Stimulated activated naive B cell treated with anti-CD40 and anti-IgM and Interleukin-4, amounts not matched to agents 10 μg/mL and 1 μg/mL and 100 μg/mL, for 72 hours (primary cell): ENCODE data around the gene TSSC4.
"Not testable (repeated sequence)": the region's sequence is repeated elsewhere in the genome, so short reads cannot be mapped to it uniquely, and the experiment has no call there.

Experiments used
- ATAC-seq, 2 donors: fragments of 150-1000 bp; cut with Tn5 transposase; replicated peaks; 2 replicates each; pipeline ENCODE4 v1.10.0; 2021; ENCODE audit warnings: moderate library complexity in 1 of 2
- DNase-seq: peaks from one replicate; pipeline ENCODE4 v3.0.0; 2021
- H3K27ac Mint-ChIP-seq: one replicate; pipeline ENCODE4 v1.8.0; 2022; ENCODE audit warnings: mild to moderate bottlenecking, mixed read lengths
- H3K27me3 Mint-ChIP-seq, 2 donors: one replicate each; pipeline ENCODE4 v1.8.0; 2022; ENCODE audit warnings: mixed read lengths in 2 of 2
- H3K36me3 Mint-ChIP-seq, 2 donors: one replicate each; pipeline ENCODE4 v1.8.0; 2022; ENCODE audit warnings: mixed read lengths in 2 of 2, mild to moderate bottlenecking in 1 of 2
- H3K4me1 Mint-ChIP-seq, 2 donors: one replicate each; pipeline ENCODE4 v1.8.0; 2022; ENCODE audit warnings: mixed read lengths in 2 of 2, mild to moderate bottlenecking in 1 of 2
- H3K4me3 Mint-ChIP-seq, 2 donors: one replicate each; pipeline ENCODE4 v1.8.0; 2022; ENCODE audit warnings: mild to moderate bottlenecking in 2 of 2, mixed read lengths in 2 of 2, moderate library complexity in 1 of 2
- H3K9me3 Mint-ChIP-seq, 2 donors: one replicate each; pipeline ENCODE4 v1.8.0; 2022; ENCODE audit warnings: mixed read lengths in 2 of 2, mild to moderate bottlenecking in 1 of 2

TSSC4 gene

GRCh38 chr11:2400069-2400761 lies at the start of gene TSSC4:
TSSC4 (plus strand) TSS chr11:2400750; CDS start chr11:2402634, 1,884 bp downstream.
- peak within 1 kb of the TSS; percentile 96 for H3K4me3 Mint-ChIP-seq
- H3K9me3 Mint-ChIP-seq: no peaks in the 10 kb centered on the region
- H3K36me3 Mint-ChIP-seq: peaks cover 17 to 32% of the 10 kb centered on the region in 2 donors
- DNase-seq (peak; percentile 100), ATAC-seq (peak; percentile 89)
- H3K27me3 Mint-ChIP-seq: no peaks in the 10 kb centered on the region
- H3K4me1 Mint-ChIP-seq: peaks cover 19 to 54% of the 10 kb centered on the region in 2 donors
- H3K27ac Mint-ChIP-seq: peak within 1 kb of the TSS; percentile 98

- ATAC-seq (no peak), DNase-seq (no peak)
- peaks cover 9 to 11% of the 10 kb centered on the region in 2 donors for H3K9me3 Mint-ChIP-seq
- no peak overlapping the region for H3K27ac Mint-ChIP-seq
- H3K4me1 Mint-ChIP-seq: no peaks in the 10 kb centered on the region
- H3K27me3 Mint-ChIP-seq: no peaks in the 10 kb centered on the region
- peaks cover 0 to 4% of the 10 kb centered on the region in 2 donors for H3K36me3 Mint-ChIP-seq
- H3K4me3 Mint-ChIP-seq: no peak overlapping the region
Measured at GRCh38 chr11:2351701-2352100, 48.8 kb upstream of the TSSC4 start.

- Mint-ChIP-seq H3K9me3 (peaks cover 9 to 11% of the 10 kb centered on the region in 2 donors), H3K36me3 (peaks cover 0 to 4% of the 10 kb centered on the region in 2 donors), H3K4me1 (no peaks in the 10 kb centered on the region), H3K27ac (no peak overlapping the region), H3K4me3 (no peak overlapping the region), H3K27me3 (no peaks in the 10 kb centered on the region)
- ATAC-seq (no peak), DNase-seq (no peak)
Measured at GRCh38 chr11:2352420-2352819, 48.1 kb upstream of the TSSC4 start.

DNA sequence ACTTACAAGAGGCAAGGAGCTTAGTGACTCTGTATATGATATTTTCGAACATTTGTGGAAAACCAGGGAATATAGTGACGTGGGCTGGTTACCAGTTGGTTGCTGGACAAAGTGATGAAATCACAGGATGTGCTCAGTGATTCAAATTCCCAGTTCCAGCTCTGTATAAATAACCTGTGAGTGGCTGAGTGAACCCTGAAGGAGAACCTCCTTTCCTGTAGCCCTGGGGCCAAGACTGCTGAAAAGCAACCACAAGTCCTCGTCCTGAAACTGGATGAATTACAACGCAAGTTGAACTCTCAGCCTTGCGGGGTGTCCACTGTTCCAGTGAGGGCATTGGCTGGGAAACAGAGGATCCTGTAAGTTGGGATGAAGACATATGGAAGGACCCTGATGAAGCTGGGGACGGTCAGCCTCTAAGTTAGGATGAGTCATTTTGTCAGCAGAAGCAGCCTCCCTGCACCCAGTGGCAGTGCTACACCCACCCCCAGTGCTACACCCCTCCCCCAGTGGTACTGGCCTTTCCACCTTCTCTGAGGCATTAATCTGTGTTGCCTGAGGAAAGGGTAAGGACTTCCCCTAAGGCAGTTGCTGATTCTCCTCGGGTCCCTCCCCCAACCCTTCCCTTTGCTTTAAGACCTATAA lies 45.4 kb upstream of the TSSC4 start:
- Mint-ChIP-seq H3K27me3 (no peaks in the 10 kb centered on the region), H3K4me3 (no peak overlapping the region), H3K4me1 (peaks cover 0 to 5% of the 10 kb centered on the region in 2 donors), H3K27ac (no peak overlapping the region), H3K36me3 (no peaks in the 10 kb centered on the region), H3K9me3 (no peaks in the 10 kb centered on the region)
- ATAC-seq (no peak), DNase-seq (no peak)

GRCh38 chr11:2357246-2357645 lies 43.3 kb upstream of the TSSC4 start:
- no peaks in the 10 kb centered on the region for H3K27me3 Mint-ChIP-seq
- H3K9me3 Mint-ChIP-seq: no peaks in the 10 kb centered on the region
- no peaks in the 10 kb centered on the region for H3K36me3 Mint-ChIP-seq
- H3K27ac Mint-ChIP-seq: no peak overlapping the region
- peaks cover 0 to 5% of the 10 kb centered on the region in 2 donors for H3K4me1 Mint-ChIP-seq
- DNase-seq (no peak), ATAC-seq (no peak)
- H3K4me3 Mint-ChIP-seq: no peak overlapping the region

DNA sequence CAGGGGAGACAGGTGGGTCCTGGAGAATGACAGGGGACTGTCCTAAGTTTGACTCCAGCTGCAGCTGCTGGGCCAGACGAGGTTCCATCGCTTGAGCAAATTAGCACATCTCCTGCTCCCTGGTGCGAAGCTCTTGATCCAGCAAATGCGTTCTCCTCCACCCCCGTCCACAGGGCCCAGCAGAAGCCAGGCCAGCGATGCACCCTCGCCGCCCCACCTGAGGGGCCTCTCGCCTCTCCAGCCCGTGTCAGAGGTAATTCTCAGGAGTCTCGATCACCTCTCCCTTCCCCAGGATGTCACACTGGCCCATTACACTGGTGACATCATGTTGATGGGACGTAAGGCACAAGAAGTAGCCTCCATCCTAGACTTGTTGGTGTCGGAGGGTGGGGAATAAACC lies 42.9 kb upstream of the TSSC4 start:
- H3K4me1 Mint-ChIP-seq, H3K27ac Mint-ChIP-seq, ATAC-seq, DNase-seq, H3K4me3 Mint-ChIP-seq, H3K36me3 Mint-ChIP-seq, H3K9me3 Mint-ChIP-seq, H3K27me3 Mint-ChIP-seq: not testable (repeated sequence)

- Mint-ChIP-seq H3K4me3 (no peak overlapping the region), H3K36me3 (no peaks in the 10 kb centered on the region), H3K27me3 (no peaks in the 10 kb centered on the region), H3K9me3 (no peaks in the 10 kb centered on the region), H3K4me1 (peaks cover 0 to 5% of the 10 kb centered on the region in 2 donors), H3K27ac (no peak overlapping the region)
- DNase-seq (no peak), ATAC-seq (peak; percentile 31 to 44)
Measured at GRCh38 chr11:2358754-2359442, 41.7 kb upstream of the TSSC4 start.

- Mint-ChIP-seq H3K27ac (no peak overlapping the region), H3K4me1 (peaks cover 0 to 5% of the 10 kb centered on the region in 2 donors), H3K9me3 (no peaks in the 10 kb centered on the region), H3K4me3 (no peak overlapping the region), H3K36me3 (no peaks in the 10 kb centered on the region), H3K27me3 (no peaks in the 10 kb centered on the region)
- ATAC-seq (no peak), DNase-seq (no peak)
Measured at GRCh38 chr11:2359557-2359956, 41.0 kb upstream of the TSSC4 start.

GRCh38 chr11:2360081-2360642 lies 40.4 kb upstream of the TSSC4 start:
- no peak for DNase-seq
- Mint-ChIP-seq H3K9me3 (no peaks in the 10 kb centered on the region), H3K27ac (no peak overlapping the region), H3K4me1 (peaks cover 0 to 5% of the 10 kb centered on the region in 2 donors), H3K36me3 (no peaks in the 10 kb centered on the region), H3K4me3 (no peak overlapping the region), H3K27me3 (no peaks in the 10 kb centered on the region)
- no peak for ATAC-seq

- DNase-seq: no peak
- H3K27me3 Mint-ChIP-seq: no peaks in the 10 kb centered on the region
- no peak overlapping the region for H3K27ac Mint-ChIP-seq
- no peak for ATAC-seq
- peaks cover 0 to 5% of the 10 kb centered on the region in 2 donors for H3K4me1 Mint-ChIP-seq
- H3K9me3 Mint-ChIP-seq: no peaks in the 10 kb centered on the region
- no peaks in the 10 kb centered on the region for H3K36me3 Mint-ChIP-seq
- H3K4me3 Mint-ChIP-seq: no peak overlapping the region
Measured at GRCh38 chr11:2361565-2361964, 39.0 kb upstream of the TSSC4 start.

DNA sequence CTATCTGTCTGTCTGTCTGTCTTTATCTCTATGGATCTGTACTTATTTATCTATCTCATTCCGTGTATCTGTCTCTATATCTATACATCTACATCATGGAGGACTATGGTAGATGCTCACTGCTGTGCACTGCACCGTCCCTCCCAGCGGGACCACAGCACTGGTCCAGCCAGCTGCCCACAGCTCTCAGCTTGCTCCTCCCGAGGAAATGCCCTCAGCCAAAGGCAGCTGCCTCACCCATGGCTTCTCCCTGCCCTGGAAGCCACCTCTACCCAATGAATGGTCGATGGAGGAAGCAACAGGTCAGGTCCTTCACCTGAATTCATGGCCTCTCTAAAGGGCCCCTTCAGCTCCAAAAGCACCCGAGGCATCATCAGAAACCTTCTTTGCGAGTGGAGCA lies 38.1 kb upstream of the TSSC4 start:
- DNase-seq: no peak
- H3K36me3 Mint-ChIP-seq: no peaks in the 10 kb centered on the region
- H3K9me3 Mint-ChIP-seq: no peaks in the 10 kb centered on the region
- ATAC-seq: no peak
- H3K27ac Mint-ChIP-seq: no peak overlapping the region
- no peaks in the 10 kb centered on the region for H3K27me3 Mint-ChIP-seq
- H3K4me1 Mint-ChIP-seq: peaks cover 4 to 5% of the 10 kb centered on the region in 2 donors
- no peak overlapping the region for H3K4me3 Mint-ChIP-seq

DNA sequence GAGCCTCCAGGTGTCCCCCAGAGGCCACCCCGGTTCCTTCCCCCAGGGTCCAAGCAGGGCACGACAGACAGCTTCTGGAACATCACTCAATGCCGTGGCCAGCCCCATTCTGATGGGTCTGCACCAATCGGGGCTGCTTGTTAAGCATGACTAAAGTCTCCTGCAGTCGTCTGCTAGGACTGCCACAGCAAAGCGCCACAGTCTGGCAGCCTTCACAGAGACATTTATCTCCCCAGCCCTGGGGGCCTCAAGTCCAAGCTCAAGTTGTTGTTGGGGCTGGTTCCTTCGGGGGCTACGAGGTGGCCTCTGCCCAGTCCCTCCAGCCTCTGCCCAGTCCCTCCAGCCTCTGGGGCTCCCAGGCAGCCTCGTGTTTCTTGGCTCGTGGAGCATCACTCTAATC lies 37.4 kb upstream of the TSSC4 start:
- Mint-ChIP-seq H3K4me3 (no peak overlapping the region), H3K4me1 (peaks cover 4 to 5% of the 10 kb centered on the region in 2 donors), H3K36me3 (no peaks in the 10 kb centered on the region), H3K9me3 (no peaks in the 10 kb centered on the region), H3K27me3 (no peaks in the 10 kb centered on the region), H3K27ac (no peak overlapping the region)
- DNase-seq: no peak
- no peak for ATAC-seq

- H3K4me1 Mint-ChIP-seq: peaks cover 4% of the 10 kb centered on the region in 2 donors
- no peak overlapping the region for H3K4me3 Mint-ChIP-seq
- H3K27ac Mint-ChIP-seq: no peak overlapping the region
- no peaks in the 10 kb centered on the region for H3K36me3 Mint-ChIP-seq
- no peaks in the 10 kb centered on the region for H3K27me3 Mint-ChIP-seq
- H3K9me3 Mint-ChIP-seq: no peaks in the 10 kb centered on the region
- ATAC-seq (no peak), DNase-seq (no peak)
Measured at GRCh38 chr11:2363577-2364370, 36.8 kb upstream of the TSSC4 start.

DNA sequence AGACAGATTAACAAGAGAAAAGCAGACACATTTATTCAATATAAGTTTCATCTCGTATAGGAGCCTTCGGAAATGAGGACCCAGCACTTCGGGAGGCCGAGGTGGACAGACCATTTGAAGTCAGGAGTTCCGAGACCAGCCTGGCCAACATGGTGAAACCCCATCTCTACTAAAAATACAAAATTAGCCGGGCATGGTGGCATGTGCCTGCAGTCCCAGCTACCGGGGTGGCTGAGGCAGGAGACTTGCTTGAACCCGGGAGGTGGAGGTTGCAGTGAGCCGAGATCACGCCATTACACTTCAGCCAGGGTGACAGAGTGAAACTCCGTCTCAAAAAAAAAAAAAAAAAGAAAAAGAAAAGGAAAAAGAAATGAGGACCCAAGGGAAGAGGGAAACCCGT lies 36.2 kb upstream of the TSSC4 start:
- not testable (repeated sequence) for H3K4me1 Mint-ChIP-seq, H3K27me3 Mint-ChIP-seq, DNase-seq, H3K36me3 Mint-ChIP-seq, H3K4me3 Mint-ChIP-seq, H3K27ac Mint-ChIP-seq, ATAC-seq, H3K9me3 Mint-ChIP-seq
